ENCODE results near the gene DAZAP1. TPM values are rescaled to one million over a fixed set of nuclear protein-coding genes. Genes with fewer than 3 reads are reported as not detected.

DAZAP1 gene
- total RNA-seq, 1 experiment from 2014 or later = 165 TPM

GRCh38 chr19:1388637-1389026, 18.8 kb upstream of the DAZAP1 start:
- no peaks in the 10 kb centered on the region for H3K4me1 Mint-ChIP-seq (ENCODE audit: low read depth, unreplicated experiment)
- TF ChIP-seq, protein P1, sequence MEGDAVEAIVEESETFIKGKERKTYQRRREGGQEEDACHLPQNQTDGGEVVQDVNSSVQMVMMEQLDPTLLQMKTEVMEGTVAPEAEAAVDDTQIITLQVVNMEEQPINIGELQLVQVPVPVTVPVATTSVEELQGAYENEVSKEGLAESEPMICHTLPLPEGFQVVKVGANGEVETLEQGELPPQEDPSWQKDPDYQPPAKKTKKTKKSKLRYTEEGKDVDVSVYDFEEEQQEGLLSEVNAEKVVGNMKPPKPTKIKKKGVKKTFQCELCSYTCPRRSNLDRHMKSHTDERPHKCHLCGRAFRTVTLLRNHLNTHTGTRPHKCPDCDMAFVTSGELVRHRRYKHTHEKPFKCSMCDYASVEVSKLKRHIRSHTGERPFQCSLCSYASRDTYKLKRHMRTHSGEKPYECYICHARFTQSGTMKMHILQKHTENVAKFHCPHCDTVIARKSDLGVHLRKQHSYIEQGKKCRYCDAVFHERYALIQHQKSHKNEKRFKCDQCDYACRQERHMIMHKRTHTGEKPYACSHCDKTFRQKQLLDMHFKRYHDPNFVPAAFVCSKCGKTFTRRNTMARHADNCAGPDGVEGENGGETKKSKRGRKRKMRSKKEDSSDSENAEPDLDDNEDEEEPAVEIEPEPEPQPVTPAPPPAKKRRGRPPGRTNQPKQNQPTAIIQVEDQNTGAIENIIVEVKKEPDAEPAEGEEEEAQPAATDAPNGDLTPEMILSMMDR (IDR thresholded peaks at IDR 0.05; ENCODE audit: insufficient read depth in 1 of 2, low read depth in 1 of 2, low read length in 1 of 2, severe bottlenecking in 1 of 2, unreplicated experiment in 1 of 2) = no peak
- peaks cover 46% of the 10 kb centered on the region for H3K36me3 Mint-ChIP-seq (ENCODE audit: insufficient read depth, unreplicated experiment)
- no peak overlapping the region for H3K27ac Mint-ChIP-seq (ENCODE audit: unreplicated experiment)
- peaks cover 4% of the 10 kb centered on the region; the same call in 1 of the 2 replicates for H3K36me3 ChIP-seq (ENCODE audit: control insufficient read depth, insufficient read depth, low read length)
- no peaks in the 10 kb centered on the region for H3K27me3 Mint-ChIP-seq (ENCODE audit: insufficient read depth, unreplicated experiment)
- no peaks in the 10 kb centered on the region for H3K9me3 Mint-ChIP-seq (ENCODE audit: unreplicated experiment)
- intact Hi-C loops (cut with micrococcal nuclease; ENCODE audit: unreplicated experiment) = no loop called here
- no peaks in the 10 kb centered on the region for H3K9me3 ChIP-seq
- DNase-seq = no peak
- CTCF ChIA-PET = no interaction called here
- H3K4me3 ChIP-seq (ENCODE audit: low read depth, low read length) = no peak overlapping the region
- 0 out of 2 replicates have a peak, but pooled peaks cover 3% of the 10 kb centered on the region for H3K4me1 ChIP-seq
- H3K4me3 Mint-ChIP-seq (ENCODE audit: unreplicated experiment) = no peak overlapping the region
- POLR2A ChIA-PET = no interaction called here
- no peaks in the 10 kb centered on the region for H3K27me3 ChIP-seq (replicated peaks; ENCODE audit: control insufficient read depth, insufficient read depth, low read length)
- BruUV-seq (replicated peaks) = no TSS peak

- Mint-ChIP-seq H3K27ac (ENCODE audit: unreplicated experiment) (no peak overlapping the region), H3K4me3 (ENCODE audit: unreplicated experiment) (no peak overlapping the region), H3K27me3 (ENCODE audit: insufficient read depth, unreplicated experiment) (no peaks in the 10 kb centered on the region), H3K9me3 (ENCODE audit: unreplicated experiment) (no peaks in the 10 kb centered on the region), H3K4me1 (ENCODE audit: low read depth, unreplicated experiment) (no peaks in the 10 kb centered on the region), H3K36me3 (ENCODE audit: insufficient read depth, unreplicated experiment) (peaks cover 46% of the 10 kb centered on the region)
- 0 out of 2 replicates have a peak, but pooled peaks cover 3% of the 10 kb centered on the region for H3K4me1 ChIP-seq
- intact Hi-C loops (cut with micrococcal nuclease; ENCODE audit: unreplicated experiment) = no loop called here
- ChIA-PET CTCF (no interaction called here), POLR2A (no interaction called here)
- H3K36me3 ChIP-seq (ENCODE audit: control insufficient read depth, insufficient read depth, low read length) = peaks cover 4% of the 10 kb centered on the region; the same call in 1 of the 2 replicates
- BruUV-seq (replicated peaks) = no TSS peak
- H3K4me3 ChIP-seq (ENCODE audit: low read depth, low read length) = no peak overlapping the region
- DNase-seq = no peak
- H3K9me3 ChIP-seq = no peaks in the 10 kb centered on the region
- no peaks in the 10 kb centered on the region for H3K27me3 ChIP-seq (replicated peaks; ENCODE audit: control insufficient read depth, insufficient read depth, low read length)
- TF ChIP-seq, protein P1 (IDR thresholded peaks at IDR 0.05; ENCODE audit: insufficient read depth in 1 of 2, low read depth in 1 of 2, low read length in 1 of 2, severe bottlenecking in 1 of 2, unreplicated experiment in 1 of 2) = no peak
Measured at GRCh38 chr19:1389033-1389940, 18.1 kb upstream of the DAZAP1 start.

GRCh38 chr19:1390890-1391423, 16.4 kb upstream of the DAZAP1 start:
- Histone ChIP-seq H3K27me3 (replicated peaks; ENCODE audit: control insufficient read depth, insufficient read depth, low read length) (no peaks in the 10 kb centered on the region), H3K36me3 (ENCODE audit: control insufficient read depth, insufficient read depth, low read length) (peaks cover 4% of the 10 kb centered on the region; the same call in 1 of the 2 replicates), H3K4me1 (no peaks in the 10 kb centered on the region), H3K4me3 (ENCODE audit: low read depth, low read length) (no peak overlapping the region), H3K9me3 (no peaks in the 10 kb centered on the region)
- no peak overlapping the region for H3K27ac Mint-ChIP-seq (ENCODE audit: unreplicated experiment)
- BruUV-seq (replicated peaks) = no TSS peak
- TF ChIP-seq, protein P1 (IDR thresholded peaks at IDR 0.05; ENCODE audit: insufficient read depth in 1 of 2, low read depth in 1 of 2, low read length in 1 of 2, severe bottlenecking in 1 of 2, unreplicated experiment in 1 of 2) = no peak
- H3K4me3 Mint-ChIP-seq (ENCODE audit: unreplicated experiment) = no peak overlapping the region
- POLR2A ChIA-PET = no interaction called here
- no peaks in the 10 kb centered on the region for H3K27me3 Mint-ChIP-seq (ENCODE audit: insufficient read depth, unreplicated experiment)
- peaks cover 61% of the 10 kb centered on the region for H3K36me3 Mint-ChIP-seq (ENCODE audit: insufficient read depth, unreplicated experiment)
- no peaks in the 10 kb centered on the region for H3K4me1 Mint-ChIP-seq (ENCODE audit: low read depth, unreplicated experiment)
- no peaks in the 10 kb centered on the region for H3K9me3 Mint-ChIP-seq (ENCODE audit: unreplicated experiment)
- intact Hi-C loops (cut with micrococcal nuclease; ENCODE audit: unreplicated experiment) = no loop called here
- no peak for DNase-seq
- CTCF ChIA-PET = no interaction called here

Measured in Caco-2 (cell line).